Measurements from ENCODE around the gene TTC33. TPM values are rescaled to one million over a fixed set of nuclear protein-coding genes. Genes with fewer than 3 reads are reported as not detected.
"Not testable (repeated sequence)": the region's sequence is repeated elsewhere in the genome, so short reads cannot be mapped to it uniquely, and the experiment has no call there.

TTC33 gene
- total RNA-seq, 1 experiment from 2014 or later = 27.6 TPM

DNA sequence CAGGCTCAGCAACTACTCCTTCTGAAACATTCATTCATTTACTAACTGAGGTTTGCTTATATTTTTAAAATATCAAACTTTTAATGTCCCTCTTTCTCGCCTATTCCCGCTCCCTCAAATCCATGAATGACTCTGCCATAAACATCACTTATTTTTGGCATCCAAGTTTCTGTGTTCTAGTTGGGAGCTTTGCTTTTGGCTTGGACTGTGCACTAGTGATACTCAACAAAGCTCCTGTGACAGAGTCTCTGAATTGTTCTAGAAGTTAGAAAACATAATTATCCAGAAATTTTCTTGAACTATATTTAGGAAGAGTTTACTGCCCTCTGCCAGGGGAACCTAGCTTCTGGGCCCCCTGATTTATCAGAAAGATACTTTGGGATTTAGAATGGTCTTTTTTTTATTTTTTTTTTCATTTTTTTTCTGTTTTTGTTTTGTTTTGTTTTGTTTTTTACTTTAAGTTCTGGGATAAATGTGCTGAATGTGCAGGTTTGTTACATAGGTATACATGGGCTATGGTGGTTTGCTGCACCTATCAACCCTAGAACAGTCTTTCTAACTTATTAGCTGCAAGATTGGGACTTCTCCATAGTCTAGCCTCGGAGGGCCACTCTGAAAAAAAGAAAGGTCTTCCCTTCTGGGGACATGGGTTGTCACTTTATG is 140.7 kb downstream of the TTC33 start:
- no peak for DNase-seq (ENCODE audit: low spot score)

- DNase-seq (ENCODE audit: low spot score) = no peak
Observed at GRCh38 chr5:40614466-40614865, 141.3 kb downstream of the TTC33 start.

- DNase-seq (ENCODE audit: low spot score) = no peak
Observed at GRCh38 chr5:40607202-40607601, 148.6 kb downstream of the TTC33 start.

GRCh38 chr5:40606077-40606765 is 149.5 kb downstream of the TTC33 start:
- no peak for DNase-seq (ENCODE audit: low spot score)

- DNase-seq (ENCODE audit: low spot score) = peak; percentile 23
Observed at GRCh38 chr5:40605295-40605958, 150.3 kb downstream of the TTC33 start.

DNA sequence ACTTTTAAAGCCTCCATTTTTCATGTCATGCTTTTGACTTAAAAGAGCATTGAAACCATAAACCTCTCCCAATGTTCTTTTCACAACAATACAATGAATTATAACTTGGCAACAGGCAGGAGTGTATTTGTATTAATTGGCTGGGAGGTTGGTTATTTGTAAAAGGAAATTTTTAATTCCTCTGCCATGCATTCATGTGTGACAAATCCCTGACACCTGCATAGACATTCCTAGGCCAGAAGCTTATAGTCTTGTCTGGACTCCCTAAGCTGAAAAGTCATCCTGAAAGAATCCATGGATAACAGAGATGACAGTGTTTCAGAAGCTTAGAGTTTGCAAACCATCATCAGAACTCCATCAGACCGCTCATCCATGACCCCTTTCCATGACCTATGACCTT is 152.4 kb downstream of the TTC33 start:
- DNase-seq (ENCODE audit: low spot score) = no peak

DNA sequence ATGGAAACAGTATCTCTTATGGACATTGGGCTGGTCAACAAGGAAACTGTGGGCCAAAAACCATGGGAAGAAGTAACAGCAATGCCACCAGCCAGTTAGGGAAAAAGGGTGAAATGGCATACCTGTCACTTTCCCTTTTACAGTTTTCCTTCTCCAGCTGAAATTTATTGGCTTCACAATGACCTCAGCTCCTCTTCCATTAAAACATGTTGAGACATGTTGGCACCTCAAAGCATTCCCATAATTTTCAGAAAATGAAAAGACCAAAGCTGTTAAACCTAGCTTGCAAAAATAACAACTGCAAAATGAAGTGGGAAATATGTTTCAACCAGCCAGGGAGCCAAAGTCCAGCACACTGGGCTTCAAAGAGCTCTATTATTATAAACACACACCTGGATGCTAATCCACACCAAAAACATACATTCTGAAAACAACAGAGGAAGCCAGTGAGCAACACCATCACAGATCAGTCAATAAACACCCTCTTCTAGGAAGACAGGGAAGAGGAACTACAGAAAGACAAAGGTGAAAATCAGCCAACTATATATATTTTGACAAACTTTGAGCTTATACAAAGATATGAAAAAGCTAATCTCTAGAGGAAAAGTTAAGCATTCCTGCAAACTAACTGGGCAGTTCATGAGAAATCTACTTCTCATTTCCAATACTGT is 154.4 kb downstream of the TTC33 start:
- DNase-seq (ENCODE audit: low spot score) = no peak

GRCh38 chr5:40600383-40600782 is 155.4 kb downstream of the TTC33 start:
- DNase-seq (ENCODE audit: low spot score) = no peak

- DNase-seq (ENCODE audit: low spot score) = no peak
Observed at GRCh38 chr5:40599676-40600075, 156.1 kb downstream of the TTC33 start.

- DNase-seq (ENCODE audit: low spot score) = no peak
Observed at GRCh38 chr5:40594811-40595210, 160.9 kb downstream of the TTC33 start.

- not testable (repeated sequence) for DNase-seq (ENCODE audit: low spot score)
Observed at GRCh38 chr5:40591727-40592396, 163.9 kb downstream of the TTC33 start.

DNA sequence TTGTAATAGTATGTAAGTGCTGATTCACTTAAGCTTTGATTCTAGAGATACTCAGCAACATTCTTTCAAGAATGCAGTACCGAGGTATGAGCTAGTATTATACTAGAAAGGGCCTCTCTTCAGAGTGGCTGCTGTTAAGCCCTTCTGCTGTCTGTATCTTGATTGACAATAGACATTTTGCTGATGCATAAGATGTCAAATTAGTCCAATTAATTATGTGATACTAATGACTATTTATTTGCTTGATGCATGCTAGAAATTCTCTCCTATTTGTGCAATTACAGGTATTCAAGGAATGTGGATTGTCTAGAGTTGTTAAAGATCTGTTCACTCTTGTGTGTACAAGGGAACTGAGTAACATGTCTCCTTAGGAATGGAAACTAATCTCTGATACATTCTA is 168.4 kb downstream of the TTC33 start:
- no peak for DNase-seq (ENCODE audit: low spot score)

DNA sequence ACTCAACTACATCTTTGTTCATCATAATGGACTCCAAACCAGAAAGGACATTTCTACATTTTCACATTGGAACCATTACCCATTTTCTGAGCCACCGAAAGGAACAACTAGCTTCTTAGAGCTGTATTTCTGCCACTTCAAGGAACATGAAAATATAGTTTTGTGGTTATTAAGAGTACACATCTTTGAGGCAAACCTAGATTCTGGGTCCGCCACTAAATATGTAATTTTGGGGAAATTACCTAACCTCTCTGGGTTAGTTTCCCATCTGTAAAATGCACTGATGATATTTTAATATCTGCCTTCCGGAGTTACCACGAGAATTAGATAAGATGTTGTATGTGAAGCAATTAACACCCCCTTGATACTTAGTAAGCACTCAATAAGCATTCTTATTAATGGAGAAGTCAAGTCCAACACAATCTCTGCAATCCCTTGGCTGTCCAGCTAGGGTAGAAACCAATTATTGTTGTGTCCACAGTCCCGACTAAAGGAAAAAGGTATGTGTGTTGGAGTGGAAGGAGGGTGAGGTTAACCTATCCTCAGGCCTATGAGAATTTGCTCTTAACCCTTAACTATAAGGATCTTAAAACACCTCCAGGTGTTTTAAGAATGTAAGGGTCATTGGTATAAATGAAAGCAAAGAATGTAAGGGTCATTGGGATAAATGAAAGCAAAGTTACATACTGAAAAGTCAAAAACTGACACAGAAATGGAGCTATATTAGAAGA is 170.1 kb downstream of the TTC33 start:
- no peak for DNase-seq (ENCODE audit: low spot score)

- no peak for DNase-seq (ENCODE audit: low spot score)
Observed at GRCh38 chr5:40584054-40584453, 171.7 kb downstream of the TTC33 start.

- no peak for DNase-seq (ENCODE audit: low spot score)
Observed at GRCh38 chr5:40578501-40579451, 177.0 kb downstream of the TTC33 start.

DNA sequence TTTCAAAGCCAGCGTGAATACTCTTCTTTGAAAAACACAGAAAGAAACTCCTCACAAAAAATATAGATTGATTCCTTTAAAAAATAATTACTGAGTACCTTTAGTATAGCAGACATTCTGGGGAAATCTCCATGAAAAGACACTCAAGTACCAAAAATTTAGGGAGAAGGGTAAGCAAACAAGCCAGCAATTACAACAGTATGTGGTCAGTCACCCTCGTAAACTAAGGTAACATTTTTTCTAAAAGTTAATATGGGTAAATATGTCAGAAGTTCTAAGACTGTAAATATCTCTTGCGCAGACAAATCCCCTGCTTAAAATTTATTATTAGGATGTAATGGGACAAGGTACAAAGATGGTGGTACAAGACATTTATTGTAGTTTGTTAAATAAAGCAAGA is 178.0 kb downstream of the TTC33 start:
- no peak for DNase-seq (ENCODE audit: low spot score)

DNA sequence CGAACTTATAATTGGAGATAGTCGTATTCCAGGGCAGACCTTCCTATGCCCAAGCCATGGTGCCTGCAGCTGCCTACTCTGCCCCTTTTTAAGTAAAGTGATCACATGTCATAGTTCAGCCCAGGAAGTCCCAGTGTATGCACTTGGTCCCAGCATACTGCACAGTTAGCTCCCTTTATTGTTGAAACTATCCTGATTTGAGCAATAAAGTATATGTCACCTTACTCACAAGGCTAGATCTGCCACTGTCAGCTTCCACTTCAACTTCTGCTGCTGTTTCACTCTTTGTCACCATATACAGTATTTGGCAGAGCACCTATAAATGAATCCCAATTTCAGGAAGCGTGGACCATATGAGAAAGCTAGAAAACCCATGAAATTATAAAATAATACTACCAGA is 179.8 kb downstream of the TTC33 start:
- DNase-seq (ENCODE audit: low spot score) = no peak

DNA sequence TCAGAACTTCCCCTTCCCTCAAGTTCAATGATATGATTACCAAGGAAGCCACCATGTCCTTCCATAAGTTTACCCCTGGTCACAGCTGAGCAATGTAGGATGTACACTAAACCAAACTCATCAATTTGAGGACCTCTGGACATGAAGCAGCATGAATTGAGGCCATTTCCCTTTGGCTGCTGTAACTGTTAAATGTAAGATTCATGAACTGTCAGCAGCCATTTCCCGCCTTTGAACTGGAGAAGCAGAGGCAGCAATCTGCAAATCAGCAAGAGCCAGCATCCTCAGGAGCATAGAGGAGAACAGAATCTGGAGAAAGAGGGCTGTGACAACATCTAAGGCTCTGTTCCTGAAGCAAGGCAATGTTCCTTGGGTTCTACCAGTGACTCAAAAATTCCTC is 180.3 kb downstream of the TTC33 start:
- DNase-seq (ENCODE audit: low spot score) = no peak

DNA sequence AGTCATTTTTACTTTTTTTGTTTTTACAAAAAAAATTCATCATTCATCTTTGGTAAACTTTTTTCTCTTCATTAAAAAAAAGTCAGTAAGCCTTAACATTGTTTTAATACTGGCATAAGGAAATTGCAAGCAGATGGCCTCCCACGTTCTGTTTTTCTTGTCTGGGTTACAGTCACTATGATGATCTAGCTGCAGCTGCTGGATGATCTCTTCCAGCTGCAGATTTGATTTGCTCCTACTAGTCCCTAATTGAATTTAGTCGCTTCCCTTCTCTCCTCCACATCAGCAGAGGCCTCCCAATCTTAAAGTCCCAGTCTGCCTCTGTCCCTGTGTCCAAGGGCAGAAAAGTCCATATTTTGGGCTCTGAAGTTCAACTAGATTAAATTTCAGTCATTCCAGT is 182.8 kb downstream of the TTC33 start:
- DNase-seq (ENCODE audit: low spot score) = no peak

DNA sequence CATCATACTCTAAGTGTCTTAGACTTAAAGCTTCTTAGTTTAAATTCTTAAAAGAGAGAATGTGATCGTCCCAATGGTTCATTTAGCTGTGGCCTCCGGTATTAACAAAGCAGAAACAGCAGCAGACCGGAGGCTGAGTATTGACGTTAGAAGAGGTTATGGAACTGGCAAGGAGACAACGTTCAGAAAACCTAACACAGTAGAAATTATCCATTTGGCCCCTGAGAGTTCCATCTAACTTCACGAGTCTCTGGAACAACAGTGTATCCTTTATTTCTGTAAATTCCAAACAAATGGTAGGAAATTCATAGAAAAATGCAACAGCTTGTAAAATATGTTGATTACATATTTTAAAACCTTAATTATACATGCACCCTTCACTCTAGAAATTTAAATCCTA is 183.4 kb downstream of the TTC33 start:
- DNase-seq (ENCODE audit: low spot score) = no peak
